Liver (tissue), 9 donors: ENCODE measurements around the gene TFF1. TPM values are rescaled to one million over a fixed set of nuclear protein-coding genes. Genes with fewer than 3 reads are reported as not detected.
A peak's percentile ranks its signal among the peaks of the same experiment; 100 is the strongest.

Experiments
- DNase-seq: peaks from one replicate; pipeline ENCODE4 v3.0.0-alpha.2; 2017; ENCODE audit warnings: low spot score
- H3K27ac ChIP-seq, 2 donors: one replicate each; pipeline ENCODE4 v1.7.0; 2013; ENCODE audit warnings: inconsistent platforms in 2 of 2, low read length in 2 of 2, control low read depth in 1 of 2, low read depth in 1 of 2, mild to moderate bottlenecking in 1 of 2
- H3K27me3 ChIP-seq, 4 donors: one replicate each; pipeline versions ENCODE4 v1.6.1 to v1.7.0; 2013; ENCODE audit warnings: low read length in 3 of 4, inconsistent platforms in 1 of 4, mild to moderate bottlenecking in 1 of 4, moderate library complexity in 1 of 4; ENCODE audit not compliant: control insufficient read depth in 4 of 4, insufficient read depth in 4 of 4
- H3K36me3 ChIP-seq, 4 donors: one replicate each; pipeline versions ENCODE4 v1.6.1 to v1.7.0; 2013; ENCODE audit warnings: low read length in 3 of 4, mild to moderate bottlenecking in 3 of 4, low read depth in 1 of 4, moderate library complexity in 1 of 4; ENCODE audit not compliant: control insufficient read depth in 4 of 4, insufficient read depth in 3 of 4
- H3K4me1 ChIP-seq, 4 donors: one replicate each; pipeline versions ENCODE4 v1.6.1 to v1.7.0; 2013; ENCODE audit warnings: low read length in 3 of 4, mild to moderate bottlenecking in 3 of 4, moderate library complexity in 1 of 4; ENCODE audit not compliant: control insufficient read depth in 4 of 4, insufficient read depth in 4 of 4
- H3K4me3 ChIP-seq, 3 donors: one replicate each; pipeline versions ENCODE4 v1.6.1 to v1.7.0; 2013; ENCODE audit warnings: low read length in 3 of 3, control low read depth in 1 of 3, low read depth in 1 of 3, mild to moderate bottlenecking in 1 of 3
- H3K9ac ChIP-seq, 2 donors: one replicate each; pipeline ENCODE4 v1.7.0; 2013; ENCODE audit warnings: low read length in 2 of 2, mild to moderate bottlenecking in 2 of 2, moderate library complexity in 2 of 2, control low read depth in 1 of 2, low read depth in 1 of 2
- H3K9me3 ChIP-seq, 4 donors: one replicate each; pipeline versions ENCODE4 v1.6.1 to v1.7.0; 2013; ENCODE audit warnings: low read length in 3 of 4; ENCODE audit not compliant: control insufficient read depth in 4 of 4
- EGR1 ChIP-seq, 2 donors: IDR thresholded peaks; 2 replicates each; pipeline ENCODE4 v1.6.1; 2016 to 2018; ENCODE audit warnings: antibody characterized with exemption in 2 of 2, low read depth in 2 of 2
- FOXA1 ChIP-seq: IDR thresholded peaks from 2 replicates; pipeline ENCODE4 v1.6.1; 2016; ENCODE audit warnings: antibody characterized with exemption
- GABPA ChIP-seq, 2 donors: IDR thresholded peaks in 1 of 2; conservative IDR thresholded peaks in 1 of 2; 2 replicates each; pipeline ENCODE4 v1.6.1; 2016; ENCODE audit warnings: antibody characterized with exemption in 2 of 2, mild to moderate bottlenecking in 1 of 2, moderate library complexity in 1 of 2
- HNF4A ChIP-seq, 2 donors: conservative IDR thresholded peaks; 2 replicates each; pipeline ENCODE4 v1.6.1; 2016; ENCODE audit warnings: antibody characterized with exemption in 2 of 2, mild to moderate bottlenecking in 2 of 2
- HNF4G ChIP-seq: IDR thresholded peaks from 2 replicates; pipeline ENCODE4 v1.6.1; 2016; ENCODE audit warnings: antibody characterized with exemption
- JUND ChIP-seq, 2 donors: IDR thresholded peaks; 2 replicates each; pipeline ENCODE4 v1.6.1; 2016; ENCODE audit warnings: antibody characterized with exemption in 2 of 2
- RAD21 ChIP-seq, 2 donors: IDR thresholded peaks; 2 replicates each; pipeline ENCODE4 v1.6.1; 2016; ENCODE audit warnings: antibody characterized with exemption in 2 of 2, mild to moderate bottlenecking in 2 of 2
- RXRA ChIP-seq, 2 donors: IDR thresholded peaks; 2 replicates each; pipeline ENCODE4 v1.6.1; 2017 to 2018; ENCODE audit warnings: antibody characterized with exemption in 2 of 2, mild to moderate bottlenecking in 1 of 2
- SP1 ChIP-seq: IDR thresholded peaks from 2 replicates; pipeline ENCODE4 v1.6.1; 2018; ENCODE audit warnings: antibody characterized with exemption, mild to moderate bottlenecking
- TAF1 ChIP-seq: conservative IDR thresholded peaks from 2 replicates; pipeline ENCODE4 v1.6.1; 2016; ENCODE audit warnings: antibody characterized with exemption, mild to moderate bottlenecking
- YY1 ChIP-seq: IDR thresholded peaks from 2 replicates; pipeline ENCODE4 v1.6.1; 2016; ENCODE audit warnings: antibody characterized with exemption, mild to moderate bottlenecking
- WGBS: extraction: QIAGEN DNeasy Blood & Tissue Kit; methylation state at CpG from one replicate; pipeline ENCODE4 v1.1.7; 2013; 5-methylcytosine and 5-hydroxymethylcytosine counted together
- polyA plus RNA-seq, 2 donors: library from polyadenylated mRNA; stranded (reverse) in 1 of 2; unstranded in 1 of 2; fragments of 200-250 nt in 1 of 2; fragments of >200 nt in 1 of 2; fragmentation: Nextera tagmentation in 1 of 2; extraction: Ambion mirVana in 1 of 2; gene quantifications; one replicate each; pipeline versions ENCODE4 v1.2.1 to v1.2.3, GENCODE V29; 2013 to 2015
- total RNA-seq, 2 donors: library from RNA; depleted of rRNA; stranded (reverse); fragments of >200 nt; gene quantifications; one replicate each; pipeline ENCODE4 v1.2.3, GENCODE V29; 2014
- TF ChIP-seq, protein P1 (sequence below): IDR thresholded peaks from 2 replicates; pipeline ENCODE4 v1.6.1; 2016; ENCODE audit warnings: antibody characterized with exemption
- TF ChIP-seq, protein P2 (sequence below): fragments of 150-350 bp; IDR thresholded peaks from 2 replicates; pipeline ENCODE4 v1.5.1; 2017; ENCODE audit warnings: improper control_type of control experiment, low read depth, low read length; ENCODE audit not compliant: missing input control
- TF ChIP-seq, protein P3 (sequence below): IDR thresholded peaks from 2 replicates; pipeline ENCODE4 v1.6.1; 2016; ENCODE audit warnings: antibody characterized with exemption
- TF ChIP-seq, protein P4 (sequence below): IDR thresholded peaks from 2 replicates; pipeline ENCODE4 v1.6.1; 2016; ENCODE audit warnings: antibody characterized with exemption
- TF ChIP-seq, protein P5 (sequence below): IDR thresholded peaks from 2 replicates; pipeline ENCODE4 v1.6.1; 2016; ENCODE audit warnings: antibody characterized with exemption, mild to moderate bottlenecking
- donor health status: healthy.
- donor health status: healthy.
- donor health status: healthy.
- donor health status: healthy.
- donor health status: healthy.

TFF1 gene
- total and polyA plus RNA-seq, 4 donors, result not detected

DNA sequence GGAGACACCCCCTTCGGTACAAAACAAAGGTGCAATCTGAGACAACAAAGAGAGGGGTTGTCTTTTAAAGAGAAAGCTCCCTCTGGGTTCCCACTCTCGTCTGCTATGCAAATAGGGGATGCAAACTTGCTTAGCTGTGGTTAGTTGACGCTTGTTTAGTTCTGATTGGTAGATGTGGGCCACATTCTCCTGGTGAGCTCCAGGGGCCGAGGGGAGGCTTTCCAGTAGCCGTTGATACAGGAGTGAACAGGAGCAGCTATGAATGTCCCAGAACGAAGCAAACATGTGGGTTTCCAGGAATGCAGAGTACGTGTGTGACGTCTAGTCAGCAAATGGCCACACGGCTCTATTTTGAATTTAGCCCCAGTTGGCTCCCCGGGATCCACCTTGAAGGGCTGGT is 30.3 kb downstream of the TFF1 start (continued):
- TF ChIP-seq SP1 (no peak), TAF1 (no peak), EGR1 (IDR thresholded peaks at IDR 0.05; ENCODE audit: low read depth in 2 of 2) (no peak), HNF4G (no peak)
- TF ChIP-seq, protein P1, sequence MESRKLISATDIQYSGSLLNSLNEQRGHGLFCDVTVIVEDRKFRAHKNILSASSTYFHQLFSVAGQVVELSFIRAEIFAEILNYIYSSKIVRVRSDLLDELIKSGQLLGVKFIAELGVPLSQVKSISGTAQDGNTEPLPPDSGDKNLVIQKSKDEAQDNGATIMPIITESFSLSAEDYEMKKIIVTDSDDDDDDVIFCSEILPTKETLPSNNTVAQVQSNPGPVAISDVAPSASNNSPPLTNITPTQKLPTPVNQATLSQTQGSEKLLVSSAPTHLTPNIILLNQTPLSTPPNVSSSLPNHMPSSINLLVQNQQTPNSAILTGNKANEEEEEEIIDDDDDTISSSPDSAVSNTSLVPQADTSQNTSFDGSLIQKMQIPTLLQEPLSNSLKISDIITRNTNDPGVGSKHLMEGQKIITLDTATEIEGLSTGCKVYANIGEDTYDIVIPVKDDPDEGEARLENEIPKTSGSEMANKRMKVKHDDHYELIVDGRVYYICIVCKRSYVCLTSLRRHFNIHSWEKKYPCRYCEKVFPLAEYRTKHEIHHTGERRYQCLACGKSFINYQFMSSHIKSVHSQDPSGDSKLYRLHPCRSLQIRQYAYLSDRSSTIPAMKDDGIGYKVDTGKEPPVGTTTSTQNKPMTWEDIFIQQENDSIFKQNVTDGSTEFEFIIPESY, result no peak

DNA sequence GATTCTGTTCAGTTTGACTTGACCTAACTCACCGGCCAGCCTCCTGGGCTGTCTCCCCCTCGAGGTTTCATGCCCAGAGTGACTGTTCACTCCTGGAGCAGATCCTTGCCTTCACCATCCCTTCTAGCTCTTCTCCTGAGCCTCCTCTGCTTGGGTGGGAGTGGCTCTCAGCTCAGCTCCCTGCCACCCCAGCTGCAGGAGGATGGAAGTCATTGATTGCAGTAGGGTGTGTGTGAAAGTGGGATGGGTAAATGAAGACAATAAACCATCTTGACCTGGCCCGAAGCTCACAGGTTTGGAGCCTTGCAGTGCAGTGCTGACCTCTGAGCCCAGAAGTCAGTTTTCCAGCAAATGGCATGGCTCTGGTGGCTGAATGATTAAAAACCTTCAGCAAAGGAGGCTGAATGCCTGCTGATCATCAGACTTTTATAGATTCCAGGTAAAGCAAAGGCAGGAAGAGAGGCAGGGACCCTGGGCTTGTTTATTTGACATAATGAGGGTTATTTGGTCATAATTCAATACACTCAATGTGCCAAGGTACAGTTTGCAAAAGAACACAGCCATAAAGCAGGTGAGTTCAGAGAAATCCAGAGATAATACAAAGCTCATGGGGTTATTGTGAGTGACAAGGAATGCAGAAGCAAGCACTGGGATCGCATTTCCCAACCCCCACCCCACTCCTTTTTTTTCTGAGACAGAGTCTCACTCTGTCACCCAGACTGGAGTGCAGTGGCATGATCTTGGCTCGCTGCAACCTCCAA is 33.6 kb downstream of the TFF1 start:
- H3K9ac ChIP-seq, result no peak overlapping the region
- no peaks in the 10 kb centered on the region for H3K36me3 ChIP-seq
- no peaks in the 10 kb centered on the region for H3K27me3 ChIP-seq
- no peaks in the 10 kb centered on the region for H3K9me3 ChIP-seq
- H3K4me3 ChIP-seq, result no peak overlapping the region
- peak; percentile 12 for DNase-seq
- WGBS, result 70% methylated on average over 5 of the region's 5 CpGs
- TF ChIP-seq FOXA1 (no peak), RAD21 (IDR thresholded peaks at IDR 0.05) (no peak), JUND (IDR thresholded peaks at IDR 0.05) (no peak), TAF1 (no peak), HNF4A (conservative IDR thresholded peaks at IDR 0.05) (no peak), RXRA (IDR thresholded peaks at IDR 0.05) (no peak), SP1 (no peak), HNF4G (no peak), GABPA (IDR thresholded peaks at IDR 0.05 in 1 of 2, conservative IDR thresholded peaks at IDR 0.05 in 1 of 2) (no peak), YY1 (no peak)
- TF ChIP-seq, protein P2, sequence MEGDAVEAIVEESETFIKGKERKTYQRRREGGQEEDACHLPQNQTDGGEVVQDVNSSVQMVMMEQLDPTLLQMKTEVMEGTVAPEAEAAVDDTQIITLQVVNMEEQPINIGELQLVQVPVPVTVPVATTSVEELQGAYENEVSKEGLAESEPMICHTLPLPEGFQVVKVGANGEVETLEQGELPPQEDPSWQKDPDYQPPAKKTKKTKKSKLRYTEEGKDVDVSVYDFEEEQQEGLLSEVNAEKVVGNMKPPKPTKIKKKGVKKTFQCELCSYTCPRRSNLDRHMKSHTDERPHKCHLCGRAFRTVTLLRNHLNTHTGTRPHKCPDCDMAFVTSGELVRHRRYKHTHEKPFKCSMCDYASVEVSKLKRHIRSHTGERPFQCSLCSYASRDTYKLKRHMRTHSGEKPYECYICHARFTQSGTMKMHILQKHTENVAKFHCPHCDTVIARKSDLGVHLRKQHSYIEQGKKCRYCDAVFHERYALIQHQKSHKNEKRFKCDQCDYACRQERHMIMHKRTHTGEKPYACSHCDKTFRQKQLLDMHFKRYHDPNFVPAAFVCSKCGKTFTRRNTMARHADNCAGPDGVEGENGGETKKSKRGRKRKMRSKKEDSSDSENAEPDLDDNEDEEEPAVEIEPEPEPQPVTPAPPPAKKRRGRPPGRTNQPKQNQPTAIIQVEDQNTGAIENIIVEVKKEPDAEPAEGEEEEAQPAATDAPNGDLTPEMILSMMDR, result no peak
- TF ChIP-seq, protein P3, sequence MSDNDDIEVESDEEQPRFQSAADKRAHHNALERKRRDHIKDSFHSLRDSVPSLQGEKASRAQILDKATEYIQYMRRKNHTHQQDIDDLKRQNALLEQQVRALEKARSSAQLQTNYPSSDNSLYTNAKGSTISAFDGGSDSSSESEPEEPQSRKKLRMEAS, result no peak
- TF ChIP-seq, protein P4, sequence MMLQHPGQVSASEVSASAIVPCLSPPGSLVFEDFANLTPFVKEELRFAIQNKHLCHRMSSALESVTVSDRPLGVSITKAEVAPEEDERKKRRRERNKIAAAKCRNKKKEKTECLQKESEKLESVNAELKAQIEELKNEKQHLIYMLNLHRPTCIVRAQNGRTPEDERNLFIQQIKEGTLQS, result no peak
- TF ChIP-seq, protein P1, result no peak
- TF ChIP-seq, protein P5, sequence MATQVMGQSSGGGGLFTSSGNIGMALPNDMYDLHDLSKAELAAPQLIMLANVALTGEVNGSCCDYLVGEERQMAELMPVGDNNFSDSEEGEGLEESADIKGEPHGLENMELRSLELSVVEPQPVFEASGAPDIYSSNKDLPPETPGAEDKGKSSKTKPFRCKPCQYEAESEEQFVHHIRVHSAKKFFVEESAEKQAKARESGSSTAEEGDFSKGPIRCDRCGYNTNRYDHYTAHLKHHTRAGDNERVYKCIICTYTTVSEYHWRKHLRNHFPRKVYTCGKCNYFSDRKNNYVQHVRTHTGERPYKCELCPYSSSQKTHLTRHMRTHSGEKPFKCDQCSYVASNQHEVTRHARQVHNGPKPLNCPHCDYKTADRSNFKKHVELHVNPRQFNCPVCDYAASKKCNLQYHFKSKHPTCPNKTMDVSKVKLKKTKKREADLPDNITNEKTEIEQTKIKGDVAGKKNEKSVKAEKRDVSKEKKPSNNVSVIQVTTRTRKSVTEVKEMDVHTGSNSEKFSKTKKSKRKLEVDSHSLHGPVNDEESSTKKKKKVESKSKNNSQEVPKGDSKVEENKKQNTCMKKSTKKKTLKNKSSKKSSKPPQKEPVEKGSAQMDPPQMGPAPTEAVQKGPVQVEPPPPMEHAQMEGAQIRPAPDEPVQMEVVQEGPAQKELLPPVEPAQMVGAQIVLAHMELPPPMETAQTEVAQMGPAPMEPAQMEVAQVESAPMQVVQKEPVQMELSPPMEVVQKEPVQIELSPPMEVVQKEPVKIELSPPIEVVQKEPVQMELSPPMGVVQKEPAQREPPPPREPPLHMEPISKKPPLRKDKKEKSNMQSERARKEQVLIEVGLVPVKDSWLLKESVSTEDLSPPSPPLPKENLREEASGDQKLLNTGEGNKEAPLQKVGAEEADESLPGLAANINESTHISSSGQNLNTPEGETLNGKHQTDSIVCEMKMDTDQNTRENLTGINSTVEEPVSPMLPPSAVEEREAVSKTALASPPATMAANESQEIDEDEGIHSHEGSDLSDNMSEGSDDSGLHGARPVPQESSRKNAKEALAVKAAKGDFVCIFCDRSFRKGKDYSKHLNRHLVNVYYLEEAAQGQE, result no peak
- H3K4me1 ChIP-seq, result no peaks in the 10 kb centered on the region
- H3K27ac ChIP-seq, result no peak overlapping the region
